HG02678 (cell line): ENCODE measurements around the gene PTPRN2.
"Not testable (repeated sequence)": the region's sequence is repeated elsewhere in the genome, so short reads cannot be mapped to it uniquely, and the experiment has no call there.

Experiments used
- ATAC-seq: cut with Tn5 transposase; IDR thresholded peaks from one replicate; pipeline ENCODE4 v1.9.1; 2021; ENCODE audit warnings: mild to moderate bottlenecking, moderate library complexity; ENCODE audit not compliant: unreplicated experiment

Gene PTPRN2

GRCh38 chr7:157980774-157981173, 606.8 kb downstream of the PTPRN2 start:
- no peak for ATAC-seq

DNA sequence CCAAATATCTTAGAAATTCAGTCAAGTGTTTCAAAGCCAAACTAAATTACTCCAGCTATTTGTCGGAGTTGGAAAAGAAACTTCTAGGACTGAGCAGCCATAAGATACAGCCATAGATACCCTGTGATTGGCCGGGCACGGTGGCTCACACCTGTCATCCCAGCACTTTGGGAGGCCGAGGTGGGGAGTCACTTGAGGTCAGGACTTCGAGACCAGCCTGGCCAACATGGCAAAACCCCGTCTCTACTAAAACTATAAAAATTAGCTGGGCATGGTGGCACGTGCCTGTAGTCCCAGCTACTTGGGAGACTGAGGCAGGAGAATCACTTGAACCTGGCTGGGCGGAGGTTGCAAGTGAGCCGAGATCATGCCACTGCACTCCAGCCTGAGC, 607.3 kb downstream of the PTPRN2 start:
- ATAC-seq = not testable (repeated sequence)

- ATAC-seq = no peak
These were observed 607.8 kb downstream of the PTPRN2 start for GRCh38 chr7:157979636-157980340.

DNA sequence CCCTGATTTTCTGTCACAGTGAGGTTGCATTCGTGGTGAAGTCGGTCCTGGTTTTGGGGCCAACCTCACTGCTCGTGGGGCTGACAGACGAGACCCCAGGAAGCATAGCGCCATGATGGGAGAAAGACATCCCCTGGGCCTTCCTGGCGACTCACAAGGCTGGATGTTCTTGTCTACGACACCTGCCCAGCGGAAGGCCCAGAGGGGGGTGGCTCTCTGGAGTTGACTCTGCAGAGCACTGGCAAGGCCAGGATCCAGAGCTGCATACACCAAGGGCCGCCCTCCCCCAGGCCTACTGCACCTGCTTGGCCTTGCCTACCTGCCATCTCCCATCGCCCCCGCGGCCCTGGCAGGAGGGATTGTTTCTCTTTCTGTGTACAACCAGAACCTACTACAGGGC, 608.9 kb downstream of the PTPRN2 start:
- no peak for ATAC-seq

GRCh38 chr7:157977717-157978496, 609.7 kb downstream of the PTPRN2 start:
- no peak for ATAC-seq

DNA sequence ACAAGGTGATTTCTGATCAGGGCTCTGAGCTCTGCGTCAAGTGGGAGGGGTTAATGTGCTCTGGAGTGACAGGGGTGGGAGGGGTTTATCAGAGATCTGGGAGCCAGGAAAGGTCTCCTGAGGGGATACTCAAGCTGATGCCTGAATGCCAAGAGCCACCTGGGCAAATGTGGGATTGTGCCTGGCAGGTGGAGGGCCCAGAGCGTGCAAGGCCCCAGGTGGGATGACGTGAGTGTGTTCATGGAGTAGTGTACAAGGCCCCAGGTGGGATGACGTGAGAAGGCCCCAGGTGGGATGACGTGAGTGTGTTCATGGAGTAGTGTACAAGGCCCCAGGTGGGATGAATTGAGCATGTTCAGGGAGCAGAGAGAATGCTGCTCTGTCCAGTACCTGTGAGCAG, 610.3 kb downstream of the PTPRN2 start:
- ATAC-seq = no peak

DNA sequence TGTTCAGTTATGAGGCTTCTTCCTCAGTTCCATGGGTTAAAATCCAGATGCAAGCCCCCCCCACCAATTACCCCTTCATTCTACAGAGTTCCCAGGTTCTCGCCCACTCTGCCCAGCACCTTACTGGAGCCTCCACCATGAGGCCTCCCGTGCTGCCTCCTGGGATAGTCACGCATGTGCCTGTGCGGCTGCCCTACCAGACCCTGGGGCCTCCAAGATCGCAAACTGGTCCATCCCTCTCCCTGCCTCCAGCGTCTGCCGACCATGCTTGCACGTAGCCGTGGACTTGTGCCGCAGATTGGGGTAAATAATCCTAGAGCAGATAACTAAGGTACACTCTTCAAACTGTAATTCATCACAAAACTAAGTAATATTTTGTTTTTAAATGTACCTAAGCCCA, 611.2 kb downstream of the PTPRN2 start:
- no peak for ATAC-seq

DNA sequence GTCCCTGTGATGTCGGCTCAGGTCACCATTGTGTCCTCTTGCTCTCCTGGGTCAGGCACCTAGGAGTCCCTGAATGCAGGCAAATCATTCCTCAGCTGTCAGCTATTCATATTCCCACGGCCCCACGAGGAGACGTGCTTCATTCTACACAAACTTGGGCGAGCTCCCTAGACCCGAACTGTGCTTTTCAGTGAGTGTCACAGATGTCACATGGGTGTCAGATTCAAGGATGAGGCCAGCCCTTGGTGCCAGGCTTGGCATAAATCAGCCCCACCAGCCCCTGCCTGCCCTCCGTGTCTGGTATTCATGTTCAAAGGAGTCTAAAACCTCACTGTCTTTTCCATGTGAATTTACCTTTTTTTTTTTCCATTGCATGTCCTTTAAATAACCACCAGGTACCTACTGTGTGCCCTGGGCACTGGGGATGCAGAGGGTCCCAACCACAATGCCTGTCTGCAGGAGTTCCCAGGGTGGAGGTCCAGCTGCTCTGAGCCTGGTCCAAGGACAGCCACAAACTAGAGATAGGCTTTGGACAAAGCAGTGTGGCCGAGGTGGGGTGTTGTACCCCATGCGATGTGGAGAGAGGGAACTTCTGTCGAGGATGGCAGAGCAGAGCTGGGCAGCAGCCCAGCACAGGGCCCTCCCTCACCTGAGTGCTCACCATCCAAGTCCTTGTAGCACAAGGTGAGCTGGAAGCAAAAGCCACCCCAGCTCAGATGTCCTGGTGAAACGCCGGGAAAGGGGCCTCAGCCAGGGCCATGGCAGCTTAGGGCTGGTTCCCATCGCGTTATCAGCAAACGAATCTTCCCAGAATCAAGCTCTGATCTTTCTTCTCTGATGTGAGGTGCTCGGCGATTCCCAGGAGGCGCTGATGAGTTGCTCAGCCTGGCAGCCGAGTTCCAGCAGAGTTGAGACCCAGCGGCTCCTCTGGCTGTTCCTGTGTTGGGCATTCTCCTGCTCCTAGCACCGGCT, 611.9 kb downstream of the PTPRN2 start:
- ATAC-seq = no peak

GRCh38 chr7:157974678-157975230, 612.9 kb downstream of the PTPRN2 start:
- no peak for ATAC-seq

GRCh38 chr7:157973971-157974677, 613.5 kb downstream of the PTPRN2 start:
- no peak for ATAC-seq

- ATAC-seq = no peak
These were observed 614.7 kb downstream of the PTPRN2 start for GRCh38 chr7:157972914-157973313.

DNA sequence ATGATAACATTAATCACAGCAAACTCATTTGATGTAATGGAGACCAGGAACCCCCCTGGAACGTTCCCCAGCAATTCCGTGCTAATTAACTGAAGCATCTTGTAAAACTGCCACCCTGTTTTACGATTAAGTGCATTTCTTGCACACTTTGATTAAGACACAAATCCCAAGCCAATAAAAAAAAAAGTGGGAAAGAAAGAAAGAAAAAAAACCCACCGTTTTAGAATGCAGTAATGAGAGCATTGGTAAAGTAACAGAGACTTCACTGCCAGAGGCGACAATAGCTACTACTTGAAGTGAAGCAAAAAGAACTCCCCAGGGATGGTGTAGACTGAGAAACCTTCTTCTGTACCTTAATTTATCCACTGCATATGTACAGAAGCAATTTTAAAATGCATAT, 616.1 kb downstream of the PTPRN2 start:
- ATAC-seq = no peak

DNA sequence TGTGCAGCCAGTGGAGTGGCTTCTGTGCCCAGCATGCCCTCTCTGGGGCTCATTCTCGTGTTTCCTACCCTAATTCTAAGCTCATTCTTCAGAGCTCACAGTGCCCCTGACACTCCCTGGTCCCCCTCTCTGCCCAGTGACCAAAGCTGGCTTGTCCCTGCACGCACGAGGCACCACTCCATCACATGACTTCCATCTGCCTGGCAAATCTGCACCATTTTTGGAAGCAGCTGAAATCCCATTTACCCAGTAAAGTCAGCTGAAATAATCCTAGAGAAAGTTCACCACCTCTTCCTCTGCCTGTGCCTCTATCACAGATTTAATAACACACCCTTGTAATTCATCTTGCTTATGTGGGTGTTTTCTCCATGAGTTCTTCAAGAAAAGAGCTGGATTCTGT, 616.9 kb downstream of the PTPRN2 start:
- ATAC-seq = no peak

DNA sequence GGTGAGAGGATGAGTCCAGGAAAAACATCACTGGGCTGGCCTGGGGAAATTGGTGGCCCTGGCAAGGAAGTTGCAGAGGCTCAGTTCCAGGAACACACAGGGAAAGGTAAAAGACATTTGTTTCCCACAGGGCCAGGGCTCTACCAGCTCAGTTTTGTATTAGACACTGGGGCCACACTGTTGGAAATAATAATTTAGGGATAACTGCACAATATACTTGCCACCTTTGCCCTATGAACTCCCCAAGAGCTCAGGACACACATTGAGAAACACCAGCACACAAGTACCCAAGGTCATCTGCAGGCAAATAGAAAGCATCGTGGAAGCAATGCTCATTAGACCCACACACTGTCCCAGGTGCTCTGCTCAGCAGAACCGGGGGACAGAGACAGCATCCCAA, 617.6 kb downstream of the PTPRN2 start:
- ATAC-seq = no peak

- ATAC-seq = no peak
These were observed 621.1 kb downstream of the PTPRN2 start for GRCh38 chr7:157966490-157966889.

- no peak for ATAC-seq
These were observed 623.1 kb downstream of the PTPRN2 start for GRCh38 chr7:157964521-157964920.

DNA sequence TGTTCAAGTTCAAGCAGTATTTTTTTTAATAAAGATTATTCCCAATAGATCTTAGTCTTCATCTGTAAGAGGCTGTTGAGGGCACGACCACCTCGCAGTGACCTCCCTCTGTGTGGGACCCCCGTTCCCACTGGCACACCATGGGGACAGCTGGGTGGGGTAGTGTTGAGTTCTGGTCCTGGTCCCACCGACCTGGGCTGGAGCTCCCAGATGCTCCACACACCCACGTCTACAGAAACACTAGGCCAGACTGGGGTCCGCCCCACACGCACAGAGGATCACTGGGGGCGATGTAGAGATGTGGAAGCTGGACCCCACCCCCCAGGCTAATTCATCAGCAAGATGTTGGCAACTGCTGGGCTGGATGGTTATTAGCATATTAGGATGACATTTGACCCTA, 623.6 kb downstream of the PTPRN2 start:
- no peak for ATAC-seq

DNA sequence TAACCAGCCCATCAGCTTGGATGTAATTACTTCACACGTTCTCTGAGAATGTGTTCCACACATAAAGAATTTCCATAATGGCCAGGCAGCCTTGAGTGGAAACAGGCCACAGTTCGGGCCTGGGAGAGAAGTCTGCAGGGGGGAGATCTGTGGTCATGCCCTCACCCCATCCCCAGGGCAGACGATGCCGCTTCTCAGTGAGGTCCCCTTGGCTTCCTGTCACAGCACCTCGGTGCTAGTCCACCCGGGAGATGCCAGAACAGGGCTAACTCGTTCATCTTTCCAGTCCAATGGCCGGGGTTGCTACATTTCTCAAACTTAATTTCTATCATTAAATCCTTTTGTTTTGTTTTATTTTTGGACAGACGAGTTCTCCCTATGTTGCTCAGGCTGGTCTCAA, 624.1 kb downstream of the PTPRN2 start:
- ATAC-seq = no peak

GRCh38 chr7:157962458-157963306, 624.9 kb downstream of the PTPRN2 start:
- ATAC-seq = no peak
